Neural cell (in vitro differentiated cells): Measurements from ENCODE around the gene MRPL10. TPM values are rescaled to one million over a fixed set of nuclear protein-coding genes. Genes with fewer than 3 reads are reported as not detected.

Experiments
- polyA plus RNA-seq: library from polyadenylated mRNA; depleted of rRNA; stranded (reverse); fragments of >200 nt; gene quantifications from 2 replicates; pipeline ENCODE4 v1.2.3, GENCODE V29; 2014

Gene MRPL10
- polyA plus RNA-seq, 1 donor from 2014 or later = 34.2 TPM

Other genes starting within 250 kb of the MRPL10 start
- 80.2 and 117 TPM in 2 replicates for gene KPNB1, start 181.6 kb downstream of the MRPL10 start, polyA plus RNA-seq
- 25.4 and 30.9 TPM in 2 replicates for gene TBKBP1, start 137.4 kb downstream of the MRPL10 start, polyA plus RNA-seq
- gene TBX21, start 98.3 kb downstream of the MRPL10 start, polyA plus RNA-seq = not detected in 2 replicates
- gene OSBPL7, start 9.7 kb downstream of the MRPL10 start, polyA plus RNA-seq = 10.0 and 11.4 TPM in 2 replicates
- 0.12 and 0.56 TPM in 2 replicates for gene LRRC46, start 129 bp upstream of the MRPL10 start, polyA plus RNA-seq
- 94.0 and 104 TPM in 2 replicates for gene SCRN2, start 9.7 kb upstream of the MRPL10 start, polyA plus RNA-seq
- 0.42 and 0.44 TPM in 2 replicates for gene SP6, start 19.6 kb upstream of the MRPL10 start, polyA plus RNA-seq
- 0.25 and 0.48 TPM in 2 replicates for gene SP2, start 64.7 kb upstream of the MRPL10 start, polyA plus RNA-seq
- 1.7 and 2.0 TPM in 2 replicates for gene PNPO, start 110.0 kb upstream of the MRPL10 start, polyA plus RNA-seq
- gene PRR15L, start 126.3 kb upstream of the MRPL10 start, polyA plus RNA-seq = not detected in 2 replicates
- gene CDK5RAP3, start 139.6 kb upstream of the MRPL10 start, polyA plus RNA-seq = 343 and 358 TPM in 2 replicates
- not detected in 2 replicates for gene COPZ2, start 206.3 kb upstream of the MRPL10 start, polyA plus RNA-seq
- gene NFE2L1, start 216.8 kb upstream of the MRPL10 start, polyA plus RNA-seq = 48.4 and 67.1 TPM in 2 replicates